Lower lobe of right lung (tissue), 2 donors: ENCODE results near the gene KMT5B. TPM values are rescaled to one million over a fixed set of nuclear protein-coding genes. Genes with fewer than 3 reads are reported as not detected.

Experiments
- ATAC-seq, 2 donors: fragments of 200-7000 bp; cut with Tn5 transposase; one replicate each; pipeline ENCODE4 v1.9.1; 2020 to 2022; ENCODE audit warnings: mild to moderate bottlenecking in 2 of 2, moderate library complexity in 2 of 2
- DNase-seq: peaks from one replicate; pipeline ENCODE4 v3.0.0-alpha.2; 2020
- H3K27ac ChIP-seq: fragments of 200-600 bp; one replicate; pipeline ENCODE4 v1.8.0; 2022
- H3K27me3 ChIP-seq: fragments of 200-600 bp; one replicate; pipeline ENCODE4 v1.8.0; 2022; ENCODE audit warnings: low read depth
- H3K36me3 ChIP-seq: fragments of 200-600 bp; one replicate; pipeline ENCODE4 v1.8.0; 2022; ENCODE audit warnings: mild to moderate bottlenecking
- H3K4me1 ChIP-seq: fragments of 200-600 bp; one replicate; pipeline ENCODE4 v1.8.0; 2022
- H3K4me3 ChIP-seq: fragments of 200-600 bp; one replicate; pipeline ENCODE4 v1.8.0; 2022; ENCODE audit warnings: mild to moderate bottlenecking
- H3K9me3 ChIP-seq: fragments of 200-600 bp; one replicate; pipeline ENCODE4 v1.8.0; 2022
- CTCF ChIP-seq: fragments of 200-600 bp; IDR thresholded peaks from one replicate; pipeline ENCODE4 v1.8.0; 2022; ENCODE audit warnings: antibody characterized with exemption, mild to moderate bottlenecking
- intact Hi-C: fragments of 100-400 bp; cut with DNase I; formaldehyde crosslinking; loops from one replicate; pipeline ENCODE4 v1.11.0; 2022
- total RNA-seq: library from RNA; stranded (reverse); fragmentation: NEBNext Ultra II Directional; extraction: Animal tissue kit (Norgen Biotek cat#: 25700); gene quantifications from one replicate; pipeline ENCODE4 v1.2.1, GENCODE V29; 2021
- donor health status: DM: no; HTN: yes; CAD: no; lungs with severe emphysema.

KMT5B gene
- total RNA-seq, 1 donor from 2014 or later: 48.6 TPM

- no peaks in the 10 kb centered on the region for H3K36me3 ChIP-seq
- intact Hi-C loops: no loop called here
- no peaks in the 10 kb centered on the region for H3K27me3 ChIP-seq
- H3K9me3 ChIP-seq: no peaks in the 10 kb centered on the region
- TF ChIP-seq CTCF: no peak
- no peak overlapping the region for H3K27ac ChIP-seq
- H3K4me1 ChIP-seq: peaks cover 4% of the 10 kb centered on the region
- DNase-seq (no peak), ATAC-seq (no peak)
- H3K4me3 ChIP-seq: no peak overlapping the region
Observed at GRCh38 chr11:68133761-68134160, 79.3 kb downstream of the KMT5B start.

- ATAC-seq: no peak
- H3K4me1 ChIP-seq: peaks cover 21% of the 10 kb centered on the region
- no peak overlapping the region for H3K27ac ChIP-seq
Observed at GRCh38 chr11:68130121-68130520, 83.0 kb downstream of the KMT5B start.

GRCh38 chr11:68128682-68129327 is 84.3 kb downstream of the KMT5B start:
- peak; percentile 73 for DNase-seq
- peak overlapping the region; percentile 83 for H3K27ac ChIP-seq
- peak overlapping the region; percentile 55 for H3K4me3 ChIP-seq
- TF ChIP-seq CTCF: no peak
- ATAC-seq: peak; percentile 70 to 80
- no peaks in the 10 kb centered on the region for H3K36me3 ChIP-seq
- no peaks in the 10 kb centered on the region for H3K27me3 ChIP-seq
- intact Hi-C loops: no loop called here
- H3K4me1 ChIP-seq: peaks cover 21% of the 10 kb centered on the region
- H3K9me3 ChIP-seq: no peaks in the 10 kb centered on the region

More at GRCh38 chr11:68130121-68130520, 83.0 kb downstream of the KMT5B start:
- no peak for TF ChIP-seq CTCF
- DNase-seq: no peak
- Histone ChIP-seq H3K4me3 (no peak overlapping the region), H3K9me3 (no peaks in the 10 kb centered on the region), H3K36me3 (no peaks in the 10 kb centered on the region), H3K27me3 (no peaks in the 10 kb centered on the region)
- intact Hi-C loops: no loop called here

- H3K36me3 ChIP-seq: no peaks in the 10 kb centered on the region
- no peaks in the 10 kb centered on the region for H3K9me3 ChIP-seq
- peaks cover 21% of the 10 kb centered on the region for H3K4me1 ChIP-seq
- intact Hi-C loops: no loop called here
- no peaks in the 10 kb centered on the region for H3K27me3 ChIP-seq
- DNase-seq (peak; percentile 83), ATAC-seq (peak; percentile 94)
- peak overlapping the region; percentile 83 for H3K27ac ChIP-seq
- TF ChIP-seq CTCF: no peak
- peak overlapping the region; percentile 55 for H3K4me3 ChIP-seq
Observed at GRCh38 chr11:68127714-68128681, 85.1 kb downstream of the KMT5B start.

- peaks cover 32% of the 10 kb centered on the region for H3K4me1 ChIP-seq
Observed at GRCh38 chr11:68125164-68125563, 87.9 kb downstream of the KMT5B start.

More at GRCh38 chr11:68125164-68125563, 87.9 kb downstream of the KMT5B start:
- no peaks in the 10 kb centered on the region for H3K36me3 ChIP-seq
- intact Hi-C loops: no loop called here
- DNase-seq (no peak), ATAC-seq (no peak)
- H3K27ac ChIP-seq: no peak overlapping the region
- no peaks in the 10 kb centered on the region for H3K27me3 ChIP-seq
- TF ChIP-seq CTCF: no peak
- H3K4me3 ChIP-seq: no peak overlapping the region
- no peaks in the 10 kb centered on the region for H3K9me3 ChIP-seq
